ENCODE results near the gene MYBPC2. TPM values are rescaled to one million over a fixed set of nuclear protein-coding genes. Genes with fewer than 3 reads are reported as not detected.

Gene MYBPC2
- total and polyA plus RNA-seq, 2 of the 4 experiments (the other 2 are of a cell fraction), result not detected

- Histone ChIP-seq H2AK9ac (replicated peaks; ENCODE audit: low read depth, low read length, poor library complexity) (no peak overlapping the region), H3K79me1 (ENCODE audit: low read depth in 1 of 2, low read length in 2 of 2) (no peaks in the 10 kb centered on the region), H2BK20ac (ENCODE audit: low read depth, low read length) (no peak overlapping the region), H3K27me3 (ENCODE audit: control insufficient read depth, insufficient read depth, low read length) (peaks cover 21% of the 10 kb centered on the region; the same call in 1 of the 2 replicates), H3K9me3 (ENCODE audit: control insufficient read depth, insufficient read depth, low read length) (no peaks in the 10 kb centered on the region), H3K4me2 (ENCODE audit: low read depth, low read length) (no peak overlapping the region), H4K5ac (ENCODE audit: low read depth, low read length) (no peak overlapping the region), H4K20me1 (ENCODE audit: insufficient read depth, low read length) (no peaks in the 10 kb centered on the region), H3K9ac (ENCODE audit: low read depth, low read length) (no peak overlapping the region), H3K36me3 (ENCODE audit: control insufficient read depth, insufficient read depth, low read length) (peaks cover 2% of the 10 kb centered on the region; the same call in 1 of the 2 replicates), H3K9me1 (ENCODE audit: insufficient read depth, low read length) (no peaks in the 10 kb centered on the region), H3K23ac (ENCODE audit: low read depth, low read length) (no peak overlapping the region), H2BK120ac (ENCODE audit: low read depth, low read length) (no peak overlapping the region), H3K4ac (ENCODE audit: low read depth, low read length) (no peak overlapping the region), H3K27ac (ENCODE audit: insufficient read depth, low read length) (no peak overlapping the region), H3K4me1 (ENCODE audit: control insufficient read depth, insufficient read depth, low read length) (no peaks in the 10 kb centered on the region), H2BK5ac (ENCODE audit: low read depth, low read length, poor library complexity, severe bottlenecking) (no peak overlapping the region), H3K14ac (replicated peaks; ENCODE audit: low read depth, low read length) (no peak overlapping the region), H3K18ac (ENCODE audit: low read depth, low read length) (no peak overlapping the region), H3K4me3 (ENCODE audit: insufficient read depth, low read depth, low read length) (no peak overlapping the region), H4K91ac (ENCODE audit: insufficient read depth, low read depth, low read length) (no peak overlapping the region), H2BK15ac (ENCODE audit: low read depth, low read length) (no peak overlapping the region), H2AFZ (replicated peaks; ENCODE audit: low read length, poor library complexity) (no peak overlapping the region), H2AK5ac (ENCODE audit: low read depth, low read length) (no peak overlapping the region), H3K56ac (ENCODE audit: extremely low read depth, insufficient read depth, low read length) (no peak overlapping the region), H4K8ac (ENCODE audit: low read depth in 2 of 2, low read length in 2 of 2) (no peak overlapping the region)
- ATAC-seq (ENCODE audit: low read depth) (no peak), DNase-seq (no peak)
- CTCF ChIA-PET, result no interaction called here
- WGBS, 2 experiments (ENCODE audit: extremely low coverage in 2 of 2, insufficient read length in 1 of 2), result 32% methylated on average over 8 of the region's 12 CpGs; no CpG with 5 or more reads in 1 of the 2 experiments
- intact Hi-C loops (cut with micrococcal nuclease), result no loop called here
- no TSS peak for BruUV-seq (replicated peaks)
- in situ Hi-C loops (cut with MboI; ENCODE audit: low sequenced_read_pairs), result no loop called here
- POLR2A ChIA-PET (ENCODE audit: unreplicated experiment), result no interaction called here
- TF ChIP-seq MXI1 (IDR thresholded peaks at IDR 0.05; ENCODE audit: borderline replicate concordance, low read depth, low read length) (no peak), MAFK (IDR thresholded peaks at IDR 0.05; ENCODE audit: low read depth, low read length) (no peak), FOS (IDR thresholded peaks at IDR 0.05; ENCODE audit: low read depth, low read length) (no peak), POLR2A (IDR thresholded peaks at IDR 0.05; ENCODE audit: low read depth, low read length) (no peak), USF2 (IDR thresholded peaks at IDR 0.05; ENCODE audit: low read depth, low read length) (no peak), MAZ (IDR thresholded peaks at IDR 0.05; ENCODE audit: borderline replicate concordance, low read depth, low read length) (no peak), NFE2L2 (IDR thresholded peaks at IDR 0.05; ENCODE audit: low read depth, low read length) (no peak), RCOR1 (IDR thresholded peaks at IDR 0.05; ENCODE audit: insufficient replicate concordance, low read length) (no peak), CTCF (conservative IDR thresholded peaks at IDR 0.05; ENCODE audit: low read depth, low read length) (no peak), BHLHE40 (IDR thresholded peaks at IDR 0.05; ENCODE audit: low read depth, low read length) (no peak), RFX5 (IDR thresholded peaks at IDR 0.05; ENCODE audit: low read depth, low read length) (no peak), ELK1 (IDR thresholded peaks at IDR 0.05; ENCODE audit: borderline replicate concordance, low read depth, low read length) (no peak), CEBPB (IDR thresholded peaks at IDR 0.05; ENCODE audit: low read depth, low read length) (no peak), CHD1 (IDR thresholded peaks at IDR 0.05; ENCODE audit: low read depth, low read length) (no peak), RAD21 (IDR thresholded peaks at IDR 0.05; ENCODE audit: low read length) (no peak)
- dilution Hi-C loops (cut with HindIII; ENCODE audit: low sequenced_read_pairs, unreplicated experiment), result no loop called here
Measured at GRCh38 chr19:50501186-50501567, 68.5 kb downstream of the MYBPC2 start.
